ENCODE results near the gene DCAF12L1. TPM values are rescaled to one million over a fixed set of nuclear protein-coding genes. Genes with fewer than 3 reads are reported as not detected.

DCAF12L1 gene
- total RNA-seq, 1 experiment from 2014 or later, result not detected

Small RNA genes within 50 kb of the gene (small RNA-seq; reads per million reads assigned to genes)
- gene Z69908.1, result not detected

Data from Karpas-422 (cell line).